K562 (cell line): ENCODE results near the gene CD82. TPM values are rescaled to one million over a fixed set of nuclear protein-coding genes. Genes with fewer than 3 reads are reported as not detected.

Source experiments
- ATAC-seq: fragments of 200-7000 bp; cut with Tn5 transposase; 3 replicates; pipeline ENCODE4 v1.9.1; 2020; ENCODE audit warnings: moderate library complexity
- BruUV-seq: library from RNA; stranded (reverse); fragments of 400-500 nt; replicated peaks from 2 replicates; lab custom pipeline; 2021; lab: Mats Ljungman, UMichigan
- CTCF ChIA-PET: fragments of 300-600 bp; formaldehyde crosslinking; extraction: SDS; loops from one replicate; lab custom pipeline; 2021; ENCODE audit warnings: low intra/inter-chr PET ratio; lab: Yijun Ruan, JAX
- POLR2A ChIA-PET: fragments of 300-600, 350-650 bp; sonication (Branson Sonifier 250); formaldehyde crosslinking; extraction: SDS; loops from one replicate; lab custom pipeline; 2021; ENCODE audit warnings: antibody characterized with exemption, inconsistent platforms; lab: Yijun Ruan, JAX
- DNase-seq, 4 experiments: peaks; one replicate each; pipeline versions ENCODE4 v3.0.0 to v3.0.0-alpha.2; 2011 to 2018; ENCODE audit warnings: low spot score in 3 of 4, mixed read lengths in 3 of 4; ENCODE audit errors: extremely low read depth in 1 of 4
- FAIRE-seq: peaks from 2 replicates; lab custom pipeline; 2011; peaks lifted over from hg19 to GRCh38; lab: Jason Lieb, UNC
- H2AFZ ChIP-seq: 2 replicates; pipeline ENCODE4 v1.6.0; 2011; ENCODE audit warnings: low read depth, low read length, control low read depth, inconsistent platforms
- H3K27ac ChIP-seq: fragments of 200-600 bp; 3 replicates; pipeline ENCODE4 v1.8.0; 2011; ENCODE audit warnings: low read depth, mild to moderate bottlenecking, control low read depth, inconsistent platforms, low read length, moderate library complexity, mixed read lengths; ENCODE audit errors: extremely low read depth
- H3K27me3 ChIP-seq, 2 experiments: fragments of 300-600 bp in 1 of 2; 2 replicates in 1 of 2; 3 replicates in 1 of 2; pipeline versions ENCODE4 v1.6.0 to v1.8.0; 2011; ENCODE audit warnings: inconsistent platforms in 2 of 2, low read length in 2 of 2, mild to moderate bottlenecking in 1 of 2, mixed read lengths in 1 of 2, moderate library complexity in 1 of 2; ENCODE audit not compliant: control insufficient read depth in 2 of 2, insufficient read depth in 2 of 2
- H3K36me3 ChIP-seq: fragments of 300-600 bp; 3 replicates; pipeline ENCODE4 v1.8.0; 2011; ENCODE audit warnings: mild to moderate bottlenecking, low read length, inconsistent platforms; ENCODE audit not compliant: control insufficient read depth, insufficient read depth
- H3K4me1 ChIP-seq, 2 experiments: fragments of 200-600 bp in 1 of 2; replicated peaks in 1 of 2; 2 replicates in 1 of 2; 3 replicates in 1 of 2; pipeline versions ENCODE4 v1.5.1 to v1.8.0; 2011; ENCODE audit warnings: inconsistent platforms in 2 of 2, low read length in 2 of 2, mild to moderate bottlenecking in 1 of 2, mixed read lengths in 1 of 2, moderate library complexity in 1 of 2; ENCODE audit not compliant: control insufficient read depth in 2 of 2, insufficient read depth in 2 of 2
- H3K4me2 ChIP-seq: 2 replicates; pipeline ENCODE4 v1.6.1; 2011; ENCODE audit warnings: low read length, control low read depth, inconsistent platforms, mixed read lengths; ENCODE audit not compliant: insufficient read depth
- H3K4me3 ChIP-seq: fragments of 200-600 bp; sonication (generic), shearing (Covaris generic); 2 replicates; pipeline ENCODE4 v1.5.1; 2016; ENCODE audit warnings: control low read depth, inconsistent platforms
- H3K79me2 ChIP-seq: fragments of 200-600 bp; 3 replicates; pipeline ENCODE4 v1.8.0; 2011; ENCODE audit warnings: low read length, inconsistent platforms; ENCODE audit not compliant: control insufficient read depth, insufficient read depth
- H3K9ac ChIP-seq, 2 experiments: 2 replicates each; pipeline versions ENCODE4 v1.6.0 to v1.6.1; 2011; ENCODE audit warnings: low read depth in 2 of 2, low read length in 2 of 2, control low read depth in 1 of 2, inconsistent platforms in 1 of 2, mild to moderate bottlenecking in 1 of 2, mixed read lengths in 1 of 2; ENCODE audit not compliant: insufficient read depth in 1 of 2
- H3K9me1 ChIP-seq: one replicate; pipeline ENCODE4 v1.6.0; 2011; ENCODE audit warnings: inconsistent platforms, mild to moderate bottlenecking, low read length, moderate library complexity; ENCODE audit not compliant: control insufficient read depth, insufficient read depth
- H3K9me3 ChIP-seq: replicated peaks from 2 replicates; pipeline ENCODE4 v1.5.1; 2011; ENCODE audit warnings: low read depth, low read length, inconsistent platforms; ENCODE audit not compliant: control insufficient read depth, insufficient read depth
- H4K20me1 ChIP-seq: replicated peaks from 2 replicates; pipeline ENCODE4 v1.6.1; 2011; ENCODE audit warnings: low read length, inconsistent platforms, mixed read lengths; ENCODE audit not compliant: control insufficient read depth, insufficient read depth
- HNRNPLL ChIP-seq: fragments of 200-400 bp; formaldehyde crosslinking; IDR thresholded peaks from 2 replicates; pipeline ENCODE4 v1.6.1; 2017; ENCODE audit warnings: low read length, low read depth, mild to moderate bottlenecking; ENCODE audit not compliant: poor library complexity, severe bottlenecking
- NR2C1 ChIP-seq, 2 experiments: fragments of 450-650 bp; IDR thresholded peaks; 2 replicates each; pipeline ENCODE4 v1.6.1; 2017; ENCODE audit warnings: mild to moderate bottlenecking in 2 of 2, antibody characterized with exemption in 1 of 2, inconsistent platforms in 1 of 2, missing compliant biosample characterization in 1 of 2, missing genetic modification characterization in 1 of 2
- SPI1 ChIP-seq: IDR thresholded peaks from 2 replicates; pipeline ENCODE4 v1.6.1; 2011; ENCODE audit warnings: low read depth, low read length, control low read depth, borderline replicate concordance
- ZBED1 ChIP-seq: IDR thresholded peaks from 2 replicates; pipeline ENCODE4 v1.6.1; 2014
- ZNF586 ChIP-seq: fragments of 450-650 bp; formaldehyde crosslinking; conservative IDR thresholded peaks from 2 replicates; pipeline ENCODE4 v1.4.0; 2020; ENCODE audit warnings: mild to moderate bottlenecking, moderate library complexity
- WGBS: fragments of 100-300 bp; shearing (Covaris generic); methylation state at CpG from one replicate; pipeline ENCODE4 v1.1.6; 2016; ENCODE audit warnings: low coverage, mixed read lengths; ENCODE audit not compliant: insufficient coverage; ENCODE audit errors: missing lambda C conversion rate; 5-methylcytosine and 5-hydroxymethylcytosine counted together
- in situ Hi-C: fragments of 300-500 bp; cut with MboI; formaldehyde crosslinking; loops from 4 replicates; pipeline ENCODE4 v1.15.0; 2018; ENCODE audit warnings: inconsistent platforms, mixed read lengths
- intact Hi-C: fragments of 100-400 bp; cut with micrococcal nuclease; formaldehyde crosslinking; loops from 2 replicates; pipeline ENCODE4 v1.14.2; 2022
- polyA plus RNA-seq, 8 experiments: library from polyadenylated mRNA; depleted of rRNA in 4 of 8; stranded (reverse) in 5 of 8; unstranded in 3 of 8; fragments of >200 nt; fragmentation: Nextera tagmentation in 2 of 8; fragmentation: Illumina TruSeq in 1 of 8; extraction: Ambion mirVana in 2 of 8; extraction: Trizol in 1 of 8; gene quantifications; 2 replicates each; pipeline versions ENCODE4 v1.2.1 to v1.2.3, GENCODE V29; 2011 to 2014; ENCODE audit warnings: inconsistent platforms in 1 of 8, missing spikeins in 1 of 8
- total RNA-seq, 7 experiments: library from RNA; depleted of rRNA in 6 of 7; stranded (reverse); fragments of >200 nt in 6 of 7; fragmentation: Illumina TruSeq in 2 of 7; extraction: Trizol in 2 of 7; gene quantifications; 2 replicates each; pipeline versions ENCODE4 v1.2.1 to v1.2.3, GENCODE V29; 2011 to 2021; ENCODE audit warnings: low replicate concordance in 1 of 7

The CD82 gene
- total and polyA plus RNA-seq, 9 of the 15 experiments (the other 6 are each of a cell fraction or from before 2014, with no cell fraction given) = 0.27 to 9.4 (median 3.0) TPM

GRCh38 chr11:44557464-44557863, 8.0 kb upstream of the CD82 start:
- Histone ChIP-seq H3K4me3 (no peak overlapping the region), H3K4me2 (no peak overlapping the region), H3K27me3 (no peaks in the 10 kb centered on the region), H4K20me1 (no peaks in the 10 kb centered on the region), H2AFZ (peak overlapping the region; percentile 90; the same call in 1 of the 2 replicates), H3K9me1 (no peaks in the 10 kb centered on the region), H3K36me3 (no peaks in the 10 kb centered on the region; the same call in 2 of the 3 replicates), H3K27ac (no peak overlapping the region), H3K9me3 (no peaks in the 10 kb centered on the region; the same call in 1 of the 2 replicates), H3K4me1 (peaks cover 8 to 30% of the 10 kb centered on the region in 2 experiments; a peak in 4 of 5 replicates), H3K79me2 (no peaks in the 10 kb centered on the region), H3K9ac (no peak overlapping the region)
- no peak for DNase-seq
- ChIA-PET POLR2A (interaction anchor here (0.6 to 1.7 kb wide), 3 partner anchors 57 to 83 kb away, joined by 3 to 7 read pairs (median 5); no protein-coding TSS in a partner anchor), CTCF (interaction anchor here (1.3 to 4.8 kb wide), 2 partner anchors 58 to 75 kb away, joined by 8 to 81 read pairs; no protein-coding TSS in a partner anchor)
- TF ChIP-seq HNRNPLL (no peak), NR2C1 (IDR thresholded peaks at IDR 0.05) (no peak), NR2C1 (tag; IDR thresholded peaks at IDR 0.05) (no peak), ZNF586 (CRISPR knock-in tag) (no peak), ZBED1 (no peak), SPI1 (peak; percentile 10; the same call in 1 of the 2 replicates)
- no peak for FAIRE-seq
- intact Hi-C loops (loop anchor here (5.0 kb wide), 2 partner anchors 335 to 355 kb away; no protein-coding TSS in a partner anchor), in situ Hi-C loops (loop anchor here (5.0 kb wide), 1 partner anchor 355 kb away; no protein-coding TSS in a partner anchor)
- BruUV-seq = no TSS peak
- no peak for ATAC-seq
- 47% methylated on average over 5 of the region's 5 CpGs for WGBS
